ENCODE data around the gene CORO7.

Gene CORO7

GRCh38 chr16:4437366-4437765 is 21.0 kb upstream of the CORO7 start:
- TF ChIP-seq, protein P1, sequence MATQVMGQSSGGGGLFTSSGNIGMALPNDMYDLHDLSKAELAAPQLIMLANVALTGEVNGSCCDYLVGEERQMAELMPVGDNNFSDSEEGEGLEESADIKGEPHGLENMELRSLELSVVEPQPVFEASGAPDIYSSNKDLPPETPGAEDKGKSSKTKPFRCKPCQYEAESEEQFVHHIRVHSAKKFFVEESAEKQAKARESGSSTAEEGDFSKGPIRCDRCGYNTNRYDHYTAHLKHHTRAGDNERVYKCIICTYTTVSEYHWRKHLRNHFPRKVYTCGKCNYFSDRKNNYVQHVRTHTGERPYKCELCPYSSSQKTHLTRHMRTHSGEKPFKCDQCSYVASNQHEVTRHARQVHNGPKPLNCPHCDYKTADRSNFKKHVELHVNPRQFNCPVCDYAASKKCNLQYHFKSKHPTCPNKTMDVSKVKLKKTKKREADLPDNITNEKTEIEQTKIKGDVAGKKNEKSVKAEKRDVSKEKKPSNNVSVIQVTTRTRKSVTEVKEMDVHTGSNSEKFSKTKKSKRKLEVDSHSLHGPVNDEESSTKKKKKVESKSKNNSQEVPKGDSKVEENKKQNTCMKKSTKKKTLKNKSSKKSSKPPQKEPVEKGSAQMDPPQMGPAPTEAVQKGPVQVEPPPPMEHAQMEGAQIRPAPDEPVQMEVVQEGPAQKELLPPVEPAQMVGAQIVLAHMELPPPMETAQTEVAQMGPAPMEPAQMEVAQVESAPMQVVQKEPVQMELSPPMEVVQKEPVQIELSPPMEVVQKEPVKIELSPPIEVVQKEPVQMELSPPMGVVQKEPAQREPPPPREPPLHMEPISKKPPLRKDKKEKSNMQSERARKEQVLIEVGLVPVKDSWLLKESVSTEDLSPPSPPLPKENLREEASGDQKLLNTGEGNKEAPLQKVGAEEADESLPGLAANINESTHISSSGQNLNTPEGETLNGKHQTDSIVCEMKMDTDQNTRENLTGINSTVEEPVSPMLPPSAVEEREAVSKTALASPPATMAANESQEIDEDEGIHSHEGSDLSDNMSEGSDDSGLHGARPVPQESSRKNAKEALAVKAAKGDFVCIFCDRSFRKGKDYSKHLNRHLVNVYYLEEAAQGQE (IDR thresholded peaks at IDR 0.05; ENCODE audit: insufficient replicate concordance, low read depth), result no peak
- no peak for TF ChIP-seq CTCF (IDR thresholded peaks at IDR 0.05; ENCODE audit: insufficient read depth, low read length)
- no peak for TF ChIP-seq POLR2AphosphoS5 (IDR thresholded peaks at IDR 0.05; ENCODE audit: low read depth)
- no peak for TF ChIP-seq GABPA (IDR thresholded peaks at IDR 0.05; ENCODE audit: low read depth)
- TF ChIP-seq SPI1 (IDR thresholded peaks at IDR 0.05; ENCODE audit: borderline replicate concordance, low read depth), result no peak
- no peaks in the 10 kb centered on the region for H3K27me3 ChIP-seq (ENCODE audit: insufficient read depth, poor library complexity, severe bottlenecking)
- no peak overlapping the region for H3K4me3 ChIP-seq (replicated peaks; ENCODE audit: insufficient read depth, low read length)
- no peak for DNase-seq (ENCODE audit: low read depth in 1 of 2, low spot score in 1 of 2)
- H3K27ac ChIP-seq (replicated peaks), result no peak overlapping the region

DNA sequence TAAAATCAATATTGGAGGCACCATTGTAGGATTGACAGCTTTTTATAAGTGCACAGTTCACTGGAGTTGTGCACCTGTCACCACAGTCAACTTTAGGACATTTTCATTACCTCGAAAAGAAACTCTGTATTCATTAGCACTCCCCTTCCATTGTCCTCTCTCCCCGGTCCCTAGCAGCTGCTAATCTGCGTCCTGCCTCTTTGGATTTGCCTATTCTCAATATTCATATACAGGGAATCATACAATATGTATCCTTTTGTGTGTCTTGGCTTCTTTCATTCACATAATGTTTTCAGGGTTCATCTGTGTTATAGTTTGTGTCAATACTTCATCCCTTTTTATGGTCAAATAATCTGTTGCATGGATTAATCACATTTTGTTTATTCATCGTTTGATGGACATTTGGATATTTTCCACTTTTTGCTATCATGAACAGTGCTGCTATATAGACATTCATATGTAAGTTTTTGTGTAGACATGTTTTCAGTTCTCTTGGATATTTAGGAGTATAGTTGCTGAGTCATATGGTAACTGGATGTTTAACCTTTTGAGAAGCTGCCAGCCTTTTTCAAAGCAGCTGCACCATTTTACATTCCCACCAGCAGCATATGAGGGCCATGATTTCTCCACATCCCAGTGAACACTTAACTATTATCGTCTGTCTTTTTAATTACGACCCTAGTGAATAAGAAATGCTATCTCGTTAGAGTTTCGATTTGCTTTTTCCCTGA is 19.1 kb upstream of the CORO7 start:
- DNase-seq (ENCODE audit: low read depth in 1 of 2, low spot score in 1 of 2), result no peak
- no peaks in the 10 kb centered on the region for H3K27me3 ChIP-seq (ENCODE audit: insufficient read depth, poor library complexity, severe bottlenecking)
- H3K27ac ChIP-seq (replicated peaks), result no peak overlapping the region
- TF ChIP-seq POLR2AphosphoS5 (IDR thresholded peaks at IDR 0.05; ENCODE audit: low read depth) (no peak), CTCF (IDR thresholded peaks at IDR 0.05; ENCODE audit: insufficient read depth, low read length) (no peak), SPI1 (IDR thresholded peaks at IDR 0.05; ENCODE audit: borderline replicate concordance, low read depth) (no peak), GABPA (IDR thresholded peaks at IDR 0.05; ENCODE audit: low read depth) (no peak)
- TF ChIP-seq, protein P1 (IDR thresholded peaks at IDR 0.05; ENCODE audit: insufficient replicate concordance, low read depth), result no peak
- H3K4me3 ChIP-seq (replicated peaks; ENCODE audit: insufficient read depth, low read length), result no peak overlapping the region

DNA sequence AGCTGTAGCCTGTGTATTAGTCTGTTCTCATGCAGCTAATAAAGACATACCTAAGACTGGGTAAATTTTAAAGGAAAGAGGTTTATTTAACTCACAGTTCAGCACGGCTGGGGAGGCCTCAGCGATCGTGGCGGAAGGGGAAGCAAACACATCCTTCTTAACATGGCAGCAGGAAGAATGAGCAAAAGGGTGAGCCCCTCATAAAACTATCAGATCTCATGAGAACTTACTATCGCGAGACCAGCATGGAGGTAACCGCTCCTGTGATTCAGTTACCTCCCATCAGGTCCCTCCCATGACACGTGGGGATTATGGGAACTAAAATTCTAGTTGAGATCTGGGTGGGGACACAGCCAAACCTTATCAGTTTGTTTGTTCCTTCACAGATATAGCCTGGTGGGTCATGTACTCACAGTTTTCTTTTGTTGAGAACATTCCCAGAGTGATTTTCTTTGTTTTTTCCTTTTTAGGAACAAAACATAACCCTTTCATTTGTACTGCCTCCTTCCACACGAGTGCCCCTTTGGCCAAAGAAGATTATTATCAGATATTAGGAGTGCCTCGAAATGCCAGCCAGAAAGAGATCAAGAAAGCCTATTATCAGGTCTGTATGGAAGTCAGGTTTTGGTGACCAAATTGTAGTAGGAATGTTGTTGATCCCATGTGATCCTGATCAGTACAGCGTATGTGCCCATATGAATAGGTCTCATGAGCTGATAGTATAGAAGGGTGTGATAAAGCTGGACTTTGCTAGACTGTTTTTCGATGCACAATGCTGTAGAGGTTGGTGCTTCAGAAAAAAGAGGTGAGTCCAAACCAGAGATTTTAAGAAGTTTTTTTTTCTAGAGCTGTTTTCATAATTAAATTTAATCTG is 17.8 kb upstream of the CORO7 start:
- DNase-seq (ENCODE audit: low read depth in 1 of 2, low spot score in 1 of 2), result no peak
- no peak overlapping the region for H3K4me3 ChIP-seq (replicated peaks; ENCODE audit: insufficient read depth, low read length)
- H3K27ac ChIP-seq (replicated peaks), result no peak overlapping the region
- no peaks in the 10 kb centered on the region for H3K27me3 ChIP-seq (ENCODE audit: insufficient read depth, poor library complexity, severe bottlenecking)
- no peak for TF ChIP-seq GABPA (IDR thresholded peaks at IDR 0.05; ENCODE audit: low read depth)
- TF ChIP-seq POLR2AphosphoS5 (IDR thresholded peaks at IDR 0.05; ENCODE audit: low read depth), result no peak
- TF ChIP-seq SPI1 (IDR thresholded peaks at IDR 0.05; ENCODE audit: borderline replicate concordance, low read depth), result no peak
- no peak for TF ChIP-seq CTCF (IDR thresholded peaks at IDR 0.05; ENCODE audit: insufficient read depth, low read length)

Measured in HL-60 (cell line).